HEK293 (cell line): ENCODE results near the gene XRN1.
"Not testable (repeated sequence)": the region's sequence is repeated elsewhere in the genome, so short reads cannot be mapped to it uniquely, and the experiment has no call there.

Experiments used
- CTCF ChIA-PET: fragments of 350-600 bp; formaldehyde crosslinking; extraction: SDS; loops from one replicate; lab custom pipeline; 2021; ENCODE audit warnings: antibody characterized with exemption; lab: Yijun Ruan, JAX
- POLR2A ChIA-PET: fragments of 300-600 bp; formaldehyde crosslinking; extraction: SDS; loops from one replicate; lab custom pipeline; 2020; ENCODE audit warnings: antibody characterized with exemption, inconsistent platforms; lab: Yijun Ruan, JAX
- H3K27ac ChIP-seq: fragments of 200-500 bp; sonication (Bioruptor generic); 2 replicates; pipeline ENCODE4 v1.5.1; 2014; ENCODE audit warnings: low read depth, low read length, control low read depth, inconsistent platforms; ENCODE audit errors: extremely low read depth
- H3K36me3 ChIP-seq, 2 experiments: fragments of 200-500 bp in 1 of 2; sonication (Bioruptor generic) in 1 of 2; 1 replicate in 1 of 2; 2 replicates in 1 of 2; pipeline ENCODE4 v1.5.1; 2014 to 2017; ENCODE audit warnings: inconsistent platforms in 2 of 2, low read length in 2 of 2; ENCODE audit not compliant: control insufficient read depth in 2 of 2, insufficient read depth in 1 of 2
- H3K4me1 ChIP-seq: fragments of 200-500 bp; sonication (Bioruptor generic); 2 replicates; pipeline ENCODE4 v1.5.1; 2014; ENCODE audit warnings: mild to moderate bottlenecking, low read length, inconsistent platforms; ENCODE audit not compliant: control insufficient read depth, insufficient read depth
- H3K4me3 ChIP-seq: 2 replicates; pipeline ENCODE4 v1.5.1; 2011; ENCODE audit warnings: low read depth, mild to moderate bottlenecking, control low read depth, low read length, moderate library complexity
- H3K9me3 ChIP-seq: fragments of 200-500 bp; sonication (Bioruptor generic); 2 replicates; pipeline ENCODE4 v1.5.1; 2014; ENCODE audit warnings: low read depth, low read length, inconsistent platforms; ENCODE audit not compliant: control insufficient read depth, insufficient read depth
- HIC1 ChIP-seq: fragments of 450-650 bp; formaldehyde crosslinking; IDR thresholded peaks from 2 replicates; pipeline ENCODE4 v1.5.1; 2016; ENCODE audit warnings: missing biosample characterization, missing genetic modification characterization
- INSM2 ChIP-seq: fragments of 450-650 bp; formaldehyde crosslinking; IDR thresholded peaks from 2 replicates; pipeline ENCODE4 v1.5.1; 2016; ENCODE audit warnings: missing biosample characterization, missing genetic modification characterization
- PRDM6 ChIP-seq: fragments of 450-650 bp; formaldehyde crosslinking; IDR thresholded peaks from 2 replicates; pipeline ENCODE4 v1.5.1; 2017; ENCODE audit warnings: missing biosample characterization, missing genetic modification characterization
- RBAK ChIP-seq: fragments of 450-650 bp; formaldehyde crosslinking; IDR thresholded peaks from 2 replicates; pipeline ENCODE4 v1.5.1; 2016; ENCODE audit warnings: missing biosample characterization, missing genetic modification characterization
- WT1 ChIP-seq: fragments of 450-650 bp; formaldehyde crosslinking; IDR thresholded peaks from 2 replicates; pipeline ENCODE4 v1.5.1; 2016; ENCODE audit warnings: missing biosample characterization, missing genetic modification characterization
- YY1 ChIP-seq: fragments of 450-650 bp; formaldehyde crosslinking; IDR thresholded peaks from 2 replicates; pipeline ENCODE4 v1.5.1; 2018; ENCODE audit warnings: missing biosample characterization, missing genetic modification characterization
- ZBTB10 ChIP-seq: fragments of 450-650 bp; formaldehyde crosslinking; IDR thresholded peaks from 2 replicates; pipeline ENCODE4 v1.5.1; 2016; ENCODE audit warnings: missing biosample characterization, missing genetic modification characterization
- ZEB2 ChIP-seq: fragments of 450-650 bp; formaldehyde crosslinking; IDR thresholded peaks from 2 replicates; pipeline ENCODE4 v1.5.1; 2016; ENCODE audit warnings: missing biosample characterization, missing genetic modification characterization
- ZNF138 ChIP-seq: fragments of 450-650 bp; formaldehyde crosslinking; IDR thresholded peaks from 2 replicates; pipeline ENCODE4 v1.5.1; 2016; ENCODE audit warnings: missing biosample characterization, missing genetic modification characterization, borderline replicate concordance
- ZNF19 ChIP-seq: fragments of 450-650 bp; formaldehyde crosslinking; IDR thresholded peaks from 2 replicates; pipeline ENCODE4; 2016; ENCODE audit warnings: missing biosample characterization, missing genetic modification characterization, low read depth
- ZNF211 ChIP-seq: fragments of 450-650 bp; formaldehyde crosslinking; IDR thresholded peaks from 2 replicates; pipeline ENCODE4 v1.5.1; 2016; ENCODE audit warnings: low read depth, missing biosample characterization, missing genetic modification characterization
- ZNF214 ChIP-seq: fragments of 450-650 bp; formaldehyde crosslinking; IDR thresholded peaks from 2 replicates; pipeline ENCODE4 v1.5.1; 2017; ENCODE audit warnings: missing biosample characterization, mild to moderate bottlenecking, missing genetic modification characterization, borderline replicate concordance
- ZNF280D ChIP-seq: fragments of 450-650 bp; formaldehyde crosslinking; IDR thresholded peaks from 2 replicates; pipeline ENCODE4 v1.5.1; 2016; ENCODE audit warnings: missing biosample characterization, missing genetic modification characterization
- ZNF37A ChIP-seq: fragments of 450-650 bp; IDR thresholded peaks from 2 replicates; pipeline ENCODE4 v1.5.1; 2018; ENCODE audit warnings: missing biosample characterization, missing genetic modification characterization
- ZNF473 ChIP-seq: fragments of 450-650 bp; formaldehyde crosslinking; IDR thresholded peaks from 2 replicates; pipeline ENCODE4 v1.5.1; 2017; ENCODE audit warnings: missing biosample characterization, missing genetic modification characterization
- ZNF76 ChIP-seq: fragments of 450-650 bp; formaldehyde crosslinking; IDR thresholded peaks from 2 replicates; pipeline ENCODE4; 2016; ENCODE audit warnings: low read depth, missing biosample characterization, missing genetic modification characterization, borderline replicate concordance

Gene XRN1

GRCh38 chr3:142374687-142375086 lies 73.2 kb downstream of the XRN1 start:
- ChIA-PET CTCF (no interaction called here), POLR2A (no interaction called here)
- Histone ChIP-seq H3K36me3 (peaks cover 5 to 42% of the 10 kb centered on the region in 2 experiments; a peak in 2 of 3 replicates), H3K9me3 (no peaks in the 10 kb centered on the region), H3K4me1 (no peaks in the 10 kb centered on the region), H3K4me3 (no peak overlapping the region), H3K27ac (no peak overlapping the region)
- TF ChIP-seq INSM2 (tag by site-specific recombination) (no peak), ZNF214 (no peak), ZNF37A (tag by site-specific recombination) (no peak), RBAK (no peak), ZNF473 (tag by site-specific recombination) (no peak), WT1 (tag by site-specific recombination) (no peak), ZNF280D (tag by site-specific recombination) (no peak), ZBTB10 (tag by site-specific recombination) (no peak), PRDM6 (no peak), ZNF76 (no peak), ZNF211 (tag by site-specific recombination) (no peak), ZNF19 (no peak), ZEB2 (tag by site-specific recombination) (no peak), ZNF138 (tag by site-specific recombination) (no peak), HIC1 (tag by site-specific recombination) (no peak), YY1 (tag by site-specific recombination) (no peak)

- CTCF ChIA-PET, H3K9me3 ChIP-seq, H3K4me1 ChIP-seq, H3K27ac ChIP-seq, POLR2A ChIA-PET, H3K4me3 ChIP-seq: not testable (repeated sequence)
- H3K36me3 ChIP-seq: peaks cover 0 to 31% of the 10 kb centered on the region in 2 experiments; a peak in 2 of 3 replicates
Measured at GRCh38 chr3:142369576-142369975, 78.3 kb downstream of the XRN1 start.
